NOMO-1 (cell line): ENCODE results near the gene SCFD2.

Experiments used
- DNase-seq, 2 experiments: peaks; one replicate each; lab custom pipeline; 2025; ENCODE audit not compliant: unreplicated experiment in 2 of 2; lab: John Stamatoyannopoulos, UW

Gene SCFD2

GRCh38 chr4:52868133-52868532 is 497.7 kb downstream of the SCFD2 start:
- no peak for DNase-seq

DNA sequence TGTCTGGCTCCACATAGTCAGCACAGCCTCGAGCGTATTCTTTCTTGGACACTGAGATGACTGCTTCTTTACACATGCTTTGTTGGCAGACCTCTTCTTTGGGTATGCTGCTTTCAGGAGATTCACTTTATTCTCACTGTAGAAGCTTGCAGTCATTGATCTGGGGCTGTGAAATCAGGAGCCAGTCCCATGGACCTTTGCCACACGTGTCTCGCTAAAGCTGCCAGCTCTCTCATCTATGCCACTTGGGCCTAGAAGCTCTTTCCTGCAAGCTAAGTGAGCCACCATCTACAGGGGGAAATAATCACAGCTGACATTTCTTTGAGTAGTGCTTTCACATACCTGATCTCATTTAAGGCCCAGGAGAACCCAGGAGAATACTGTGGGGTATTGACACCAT is 498.7 kb downstream of the SCFD2 start:
- no peak for DNase-seq

DNA sequence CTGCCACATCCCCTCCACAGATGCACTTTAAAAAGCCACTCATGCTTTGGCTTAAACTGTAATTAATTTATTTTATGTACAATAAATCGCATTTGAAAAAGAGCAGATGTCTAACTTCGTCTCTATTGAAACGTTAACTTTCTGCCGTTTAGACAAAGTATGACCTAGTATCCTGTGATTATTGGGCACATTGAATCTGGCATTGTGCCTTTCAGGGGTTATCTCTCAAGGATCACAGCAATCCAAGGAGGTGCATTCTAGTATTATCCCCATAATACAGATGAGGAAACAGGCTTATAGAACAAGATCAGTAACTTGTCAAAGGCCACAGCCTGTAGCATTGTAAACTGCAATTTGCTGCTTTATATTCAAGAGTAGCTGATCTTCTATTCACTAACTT is 499.1 kb downstream of the SCFD2 start:
- no peak for DNase-seq

GRCh38 chr4:52865300-52865699 is 500.6 kb downstream of the SCFD2 start:
- DNase-seq = no peak

- DNase-seq = no peak
Observed at GRCh38 chr4:52864793-52865192, 501.1 kb downstream of the SCFD2 start.

DNA sequence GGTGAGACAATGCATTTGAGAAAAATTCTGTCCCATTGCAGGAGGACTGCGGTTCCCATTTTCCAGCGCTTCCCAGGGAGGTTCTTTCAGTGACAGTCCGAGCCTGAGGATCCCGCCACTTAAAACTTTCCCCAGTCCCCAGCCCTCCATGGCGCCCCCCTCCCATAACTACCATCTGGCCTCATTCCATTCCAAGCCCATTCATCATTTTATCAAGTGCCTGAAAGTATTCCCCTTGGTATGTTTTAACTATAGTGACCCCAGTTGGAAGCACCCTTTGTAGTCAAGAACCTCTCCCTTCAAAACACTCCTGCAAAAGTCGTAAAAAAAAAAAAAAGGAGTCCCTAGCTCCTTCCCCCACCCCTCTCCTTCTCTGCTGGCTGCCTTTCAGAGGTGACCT is 502.5 kb downstream of the SCFD2 start:
- DNase-seq = no peak

- no peak for DNase-seq
Observed at GRCh38 chr4:52862639-52863161, 503.2 kb downstream of the SCFD2 start.

DNA sequence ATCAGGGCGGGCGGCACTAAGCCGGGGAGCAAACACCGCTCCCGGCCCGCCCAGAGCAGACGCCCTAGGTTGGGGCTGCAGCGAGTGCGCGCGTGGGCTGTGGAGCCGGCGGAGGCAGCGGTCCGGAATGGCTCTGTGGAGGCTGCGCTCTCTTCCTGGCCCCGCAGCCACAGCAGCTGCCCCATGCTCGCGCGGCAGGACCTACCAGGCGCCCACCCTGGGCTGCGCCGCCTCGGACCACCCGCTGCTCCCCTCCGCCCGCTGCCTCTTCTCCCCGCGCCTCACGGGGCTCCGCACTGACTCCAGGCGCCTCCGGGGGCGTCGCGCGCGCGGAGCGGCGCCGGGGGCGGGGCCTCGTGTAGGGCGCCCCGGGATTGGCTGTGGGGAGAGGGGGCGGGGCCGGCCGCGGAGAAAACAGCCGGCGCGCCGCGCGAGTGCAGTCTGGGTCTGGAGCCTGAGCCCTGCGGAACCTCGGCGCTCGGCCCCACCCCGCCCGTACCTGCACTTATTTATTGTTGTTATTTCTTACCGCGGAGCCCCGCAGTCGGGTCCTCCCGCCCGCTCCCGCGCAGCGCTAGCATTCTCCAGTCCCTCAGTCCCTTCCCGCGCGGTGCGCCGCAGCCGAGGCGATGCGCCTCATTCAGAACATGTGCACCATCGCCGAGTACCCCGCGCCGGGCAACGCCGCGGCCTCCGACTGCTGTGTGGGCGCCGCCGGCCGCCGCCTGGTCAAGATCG is 503.8 kb downstream of the SCFD2 start, which contains the start of gene RASL11B:
Gene RASL11B, plus strand, starts transcription at position 439 of the 738 bp plus-strand sequence. Its CDS starts 191 bp downstream, at position 630.
- DNase-seq = peak; percentile 66 to 87

GRCh38 chr4:52861171-52861823 is 504.6 kb downstream of the SCFD2 start:
- DNase-seq = no peak

GRCh38 chr4:52860361-52860760 is 505.5 kb downstream of the SCFD2 start:
- no peak for DNase-seq

- DNase-seq = no peak
Observed at GRCh38 chr4:52856801-52857200, 509.1 kb downstream of the SCFD2 start.

GRCh38 chr4:52853351-52853750 is 512.5 kb downstream of the SCFD2 start:
- DNase-seq = peak; percentile 46 to 70

DNA sequence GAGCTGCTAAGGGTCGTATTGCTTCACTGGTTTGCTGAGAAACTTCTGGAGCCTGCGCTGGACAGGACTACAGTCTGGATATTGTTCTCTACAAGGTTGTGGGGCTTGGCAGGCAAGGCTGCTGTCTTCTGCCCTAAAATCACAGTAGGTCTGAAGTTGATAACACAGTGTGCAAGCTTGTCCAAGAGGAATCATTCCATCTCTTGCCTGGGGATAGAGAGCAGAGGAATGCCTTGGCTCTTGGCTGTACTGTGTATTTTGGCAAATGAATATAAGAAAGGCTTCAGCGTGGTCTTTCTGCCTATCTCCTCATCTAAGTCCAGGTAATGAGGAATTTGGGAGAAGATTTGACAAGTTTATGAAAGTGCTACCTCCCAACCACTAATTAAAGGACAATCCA is 513.1 kb downstream of the SCFD2 start:
- DNase-seq = no peak

GRCh38 chr4:52852041-52852440 is 513.8 kb downstream of the SCFD2 start:
- DNase-seq = no peak

GRCh38 chr4:52850406-52851124 is 515.3 kb downstream of the SCFD2 start:
- no peak for DNase-seq

DNA sequence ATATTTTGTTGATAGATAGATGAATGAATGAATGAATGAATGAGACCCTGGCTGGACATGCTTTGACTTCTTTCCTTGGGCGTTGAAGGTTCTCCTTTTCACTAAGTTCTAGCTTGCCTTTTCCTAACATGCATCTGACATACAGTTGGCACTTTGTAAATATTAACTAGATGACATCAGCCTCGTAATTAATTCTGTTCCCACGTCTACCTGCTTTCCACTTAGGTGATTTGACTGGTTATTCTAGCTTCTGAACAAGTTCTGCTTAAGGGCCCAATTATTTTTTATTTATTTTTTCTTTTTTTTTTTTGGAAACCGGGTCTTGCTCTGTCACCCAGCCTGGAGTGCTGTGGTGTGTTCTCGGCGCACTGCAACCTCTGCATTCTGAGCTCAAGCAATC is 517.6 kb downstream of the SCFD2 start:
- DNase-seq = no peak

- no peak for DNase-seq
Observed at GRCh38 chr4:52846502-52846901, 519.4 kb downstream of the SCFD2 start.

DNA sequence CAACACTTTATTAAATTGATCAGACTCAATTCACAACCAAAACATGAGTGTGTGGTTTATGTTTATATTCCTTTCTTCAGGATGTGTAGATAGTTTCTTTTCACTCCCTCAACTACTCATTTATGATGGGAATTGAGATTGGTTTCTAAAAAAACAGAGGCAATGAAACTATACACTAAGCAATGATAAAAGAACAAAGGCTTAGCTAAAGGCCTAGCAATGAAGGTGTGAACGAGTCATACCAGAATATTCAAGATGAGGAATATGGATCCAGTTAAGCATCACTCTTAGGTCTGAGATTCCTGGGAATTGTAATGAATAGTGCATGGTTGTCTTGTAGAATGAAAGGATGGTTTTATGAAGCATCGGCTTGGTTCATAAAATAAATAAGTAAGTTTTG is 521.3 kb downstream of the SCFD2 start:
- DNase-seq = no peak

GRCh38 chr4:52843958-52844357 is 521.9 kb downstream of the SCFD2 start:
- DNase-seq = peak; percentile 66 to 67

DNA sequence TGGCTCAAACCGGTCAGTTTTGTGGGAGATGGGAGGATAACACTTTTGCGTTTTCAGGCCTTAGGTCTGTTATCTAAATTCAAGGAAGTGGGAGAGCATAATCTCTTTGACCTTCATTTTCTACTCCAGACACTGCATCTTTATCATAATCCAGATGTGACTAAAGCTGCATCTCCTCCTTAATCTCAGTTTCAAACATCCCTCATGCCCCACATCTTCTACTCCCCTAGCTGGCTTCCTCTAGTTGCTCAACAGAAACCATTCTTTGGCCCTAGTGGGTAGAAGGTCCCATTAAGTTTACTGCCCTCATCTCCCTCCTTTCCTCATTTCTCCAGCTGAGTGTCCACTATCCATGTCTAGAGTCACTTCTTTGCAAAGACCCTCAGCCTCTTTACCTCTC is 522.5 kb downstream of the SCFD2 start:
- no peak for DNase-seq

DNA sequence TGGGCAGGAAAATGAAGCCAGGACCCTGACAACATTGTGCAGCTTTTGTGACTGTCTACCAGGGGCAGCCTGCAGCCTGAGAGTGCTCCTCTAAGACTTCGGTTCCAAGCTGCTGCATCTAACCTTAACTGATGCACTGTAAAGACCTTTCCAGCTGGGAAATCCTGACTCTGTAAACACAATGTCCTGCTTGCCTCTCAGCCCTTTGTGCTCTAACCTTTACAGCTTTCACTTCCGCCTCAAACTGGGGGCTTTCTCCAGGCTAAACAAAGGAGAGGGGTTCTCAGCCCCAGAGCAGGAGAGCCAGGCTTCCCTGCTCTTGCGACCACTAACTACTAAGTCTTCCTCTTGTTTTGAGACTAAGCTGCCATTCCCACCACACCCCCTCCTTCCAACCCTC is 523.1 kb downstream of the SCFD2 start:
- no peak for DNase-seq
